GM18502 (cell line): ENCODE results near the gene GAGE12E.
"Not testable (repeated sequence)": the region's sequence is repeated elsewhere in the genome, so short reads cannot be mapped to it uniquely, and the experiment has no call there.

ENCODE experiments used
- ATAC-seq: cut with Tn5 transposase; IDR thresholded peaks from one replicate; pipeline ENCODE4 v1.9.1; 2021; ENCODE audit warnings: mild to moderate bottlenecking; ENCODE audit not compliant: unreplicated experiment, poor library complexity

Gene GAGE12E

GRCh38 chrX:49550989-49551388 lies at the start of gene GAGE12E:
GAGE12E (plus strand) TSS chrX:49551289; CDS start chrX:49552444, 1,155 bp downstream.
- ATAC-seq = not testable (repeated sequence)

GRCh38 chrX:49531877-49532276 lies 19.2 kb upstream of the GAGE12E start, which contains the start of gene GAGE12C:
GAGE12C (plus strand) TSS chrX:49532177; CDS start chrX:49533332, 1,155 bp downstream.
- ATAC-seq = not testable (repeated sequence)

- ATAC-seq = not testable (repeated sequence)
These were observed 9.7 kb upstream of the GAGE12E start, which contains the start of gene GAGE12D for GRCh38 chrX:49541433-49541832. GAGE12D (plus strand) TSS chrX:49541733; CDS start chrX:49542888, 1,155 bp downstream.

- ATAC-seq = not testable (repeated sequence)
These were observed 9.5 kb downstream of the GAGE12E start, which contains the start of gene GAGE12F for GRCh38 chrX:49560542-49560941. GAGE12F (plus strand) TSS chrX:49560842; CDS start chrX:49561997, 1,155 bp downstream.

GRCh38 chrX:49568728-49569127 lies 17.6 kb downstream of the GAGE12E start:
- ATAC-seq = not testable (repeated sequence)

GRCh38 chrX:49569152-49569551 lies 18.1 kb downstream of the GAGE12E start:
- not testable (repeated sequence) for ATAC-seq

GRCh38 chrX:49570100-49570499 lies 19.0 kb downstream of the GAGE12E start, which contains the start of gene GAGE12G:
GAGE12G (plus strand) TSS chrX:49570400; CDS start chrX:49571555, 1,155 bp downstream.
- not testable (repeated sequence) for ATAC-seq

GRCh38 chrX:49579649-49580048 lies 28.6 kb downstream of the GAGE12E start, which contains the start of gene GAGE12H:
GAGE12H (plus strand) TSS chrX:49579949; CDS start chrX:49581104, 1,155 bp downstream.
- not testable (repeated sequence) for ATAC-seq

- not testable (repeated sequence) for ATAC-seq
These were observed 38.1 kb downstream of the GAGE12E start, which contains the start of gene GAGE2A for GRCh38 chrX:49589196-49589595. GAGE2A (plus strand) TSS chrX:49589496; CDS start chrX:49590651, 1,155 bp downstream.

GRCh38 chrX:49589769-49590478 lies 38.8 kb downstream of the GAGE12E start:
- not testable (repeated sequence) for ATAC-seq

- ATAC-seq = not testable (repeated sequence)
These were observed 39.4 kb downstream of the GAGE12E start for GRCh38 chrX:49590488-49590887.

- ATAC-seq = not testable (repeated sequence)
These were observed 47.6 kb downstream of the GAGE12E start, which contains the start of gene GAGE1 for GRCh38 chrX:49598720-49599119. GAGE1 (plus strand) TSS chrX:49599020; CDS start chrX:49600175, 1,155 bp downstream.
